Small intestine (tissue), 7 donors: ENCODE measurements around the gene FEV. TPM values are rescaled to one million over a fixed set of nuclear protein-coding genes. Genes with fewer than 3 reads are reported as not detected.

Experiments used
- DNase-seq, 2 donors: peaks; one replicate each; pipeline versions ENCODE4 v3.0.0 to v3.0.0-alpha.2; 2013
- FAIRE-seq: peaks from 2 replicates; lab custom pipeline; 2012; peaks lifted over from hg19 to GRCh38; lab: Jason Lieb, UNC
- H3K27ac ChIP-seq, 3 donors: one replicate each; pipeline ENCODE4 v1.5.1; 2013; ENCODE audit warnings: low read length in 2 of 3, mild to moderate bottlenecking in 2 of 3, control low read depth in 1 of 3, inconsistent platforms in 1 of 3, low read depth in 1 of 3, moderate library complexity in 1 of 3
- H3K27me3 ChIP-seq, 3 donors: one replicate each; pipeline ENCODE4 v1.6.1; 2013; ENCODE audit warnings: low read length in 3 of 3, inconsistent platforms in 1 of 3; ENCODE audit not compliant: control insufficient read depth in 3 of 3, insufficient read depth in 3 of 3
- H3K36me3 ChIP-seq, 3 donors: one replicate each; pipeline ENCODE4 v1.6.1; 2013; ENCODE audit warnings: low read length in 3 of 3, inconsistent platforms in 1 of 3, low read depth in 1 of 3, mild to moderate bottlenecking in 1 of 3, moderate library complexity in 1 of 3; ENCODE audit not compliant: control insufficient read depth in 3 of 3, insufficient read depth in 2 of 3
- H3K4me1 ChIP-seq, 3 donors: one replicate each; pipeline ENCODE4 v1.6.1; 2013; ENCODE audit warnings: low read length in 2 of 3, inconsistent platforms in 1 of 3, low read depth in 1 of 3, mild to moderate bottlenecking in 1 of 3, moderate library complexity in 1 of 3; ENCODE audit not compliant: control insufficient read depth in 3 of 3, insufficient read depth in 2 of 3
- H3K4me3 ChIP-seq, 3 donors: one replicate each; pipeline ENCODE4 v1.5.1; 2013; ENCODE audit warnings: low read length in 3 of 3, control low read depth in 1 of 3, inconsistent platforms in 1 of 3, low read depth in 1 of 3, mild to moderate bottlenecking in 1 of 3, moderate library complexity in 1 of 3
- H3K9me3 ChIP-seq, 2 donors: one replicate each; pipeline ENCODE4 v1.6.1; 2013; ENCODE audit warnings: low read depth in 1 of 2, low read length in 1 of 2; ENCODE audit not compliant: control insufficient read depth in 2 of 2, insufficient read depth in 1 of 2
- WGBS, 3 donors: extraction: QIAGEN DNeasy Blood & Tissue Kit; methylation state at CpG; one replicate each; pipeline ENCODE4 v1.1.7; 2013; 5-methylcytosine and 5-hydroxymethylcytosine counted together
- polyA plus RNA-seq, 4 donors: library from polyadenylated mRNA; stranded (reverse) in 3 of 4; unstranded in 1 of 4; fragments of 200-250 nt in 3 of 4; fragments of 120-200 nt in 1 of 4; gene quantifications; one replicate each; pipeline versions ENCODE4 v1.2.1 to v1.2.3, GENCODE V29; 2013
- donor health status: healthy with polysubstance abuse.
- donor health status: control.
- donor health status: control.
- donor health status: Bipolar disorder and iron deficiency.
- donor health status: healthy.

Gene FEV
- polyA plus RNA-seq, 4 donors: 2.9 to 19.5 (median 4.4) TPM

GRCh38 chr2:218993345-218994315, 8.6 kb upstream of the FEV start, which contains the start of gene CRYBA2:
Gene CRYBA2, minus strand, starts transcription at chr2:218993422. Its CDS starts 246 bp downstream, at chr2:218993176.
- Histone ChIP-seq H3K36me3 (no peaks in the 10 kb centered on the region), H3K9me3 (no peaks in the 10 kb centered on the region), H3K4me3 (peak within 1 kb of the TSS in 2 of 3 donors; percentile 8 to 21), H3K4me1 (peaks cover 0 to 16% (median 4%) of the 10 kb centered on the region in 3 donors), H3K27ac (peak within 1 kb of the TSS in 1 of 3 donors; percentile 31), H3K27me3 (peaks cover 19 to 89% (median 42%) of the 10 kb centered on the region in 3 donors)
- FAIRE-seq (no peak), DNase-seq (peak in 1 of 2 donors; percentile 52)
- WGBS, 3 donors: 2% methylated on average over 75 to 88 of the region's 88 CpGs

GRCh38 chr2:218992703-218993344, 7.8 kb upstream of the FEV start:
- FAIRE-seq: no peak
- peaks cover 19 to 90% (median 42%) of the 10 kb centered on the region in 3 donors for H3K27me3 ChIP-seq
- DNase-seq: no peak
- peak overlapping the region in 1 of 3 donors; percentile 21 for H3K4me3 ChIP-seq
- H3K9me3 ChIP-seq: no peaks in the 10 kb centered on the region
- peak overlapping the region in 1 of 3 donors; percentile 31 for H3K27ac ChIP-seq
- no peaks in the 10 kb centered on the region for H3K36me3 ChIP-seq
- peaks cover 0 to 16% (median 4%) of the 10 kb centered on the region in 3 donors for H3K4me1 ChIP-seq
- 2 to 3% (median 2%) methylated on average over 29 to 44 of the region's 44 CpGs for WGBS, 3 donors

DNA sequence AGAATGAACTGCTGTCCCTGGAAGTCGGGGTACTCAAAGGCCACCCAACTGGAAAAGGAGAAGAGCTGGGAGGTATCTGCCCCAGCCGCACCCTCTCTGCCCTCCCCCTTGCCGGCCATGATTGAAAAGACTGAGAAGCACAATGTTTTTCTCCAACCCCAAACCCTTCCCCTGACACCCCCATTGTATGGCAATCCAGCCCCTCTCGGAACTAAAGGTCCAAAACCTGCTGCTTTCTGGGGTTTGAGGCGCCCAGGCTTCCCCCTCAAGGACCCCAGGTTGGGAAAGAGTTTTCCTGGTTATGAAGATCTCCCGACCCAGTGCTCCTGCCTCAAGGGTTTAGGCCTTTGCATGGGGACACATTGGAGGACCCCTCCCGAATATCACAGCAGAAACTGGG, 7.2 kb upstream of the FEV start:
- Histone ChIP-seq H3K4me3 (no peak overlapping the region), H3K36me3 (no peaks in the 10 kb centered on the region), H3K4me1 (peaks cover 0 to 16% (median 4%) of the 10 kb centered on the region in 3 donors), H3K9me3 (no peaks in the 10 kb centered on the region), H3K27me3 (peaks cover 17 to 96% (median 47%) of the 10 kb centered on the region in 3 donors), H3K27ac (no peak overlapping the region)
- WGBS, 3 donors: 10 to 12% (median 11%) methylated on average over 7 of the region's 7 CpGs
- FAIRE-seq: no peak
- no peak for DNase-seq

GRCh38 chr2:218991674-218992168, 6.7 kb upstream of the FEV start:
- FAIRE-seq (no peak), DNase-seq (peak in 1 of 2 donors; percentile 57)
- Histone ChIP-seq H3K27me3 (peaks cover 17 to 100% (median 51%) of the 10 kb centered on the region in 3 donors), H3K27ac (no peak overlapping the region), H3K4me1 (peaks cover 0 to 16% (median 4%) of the 10 kb centered on the region in 3 donors), H3K36me3 (no peaks in the 10 kb centered on the region), H3K9me3 (no peaks in the 10 kb centered on the region), H3K4me3 (no peak overlapping the region)
- WGBS, 3 donors: 10 to 14% (median 11%) methylated on average over 13 of the region's 13 CpGs

GRCh38 chr2:218990612-218991011, 5.6 kb upstream of the FEV start:
- Histone ChIP-seq H3K27me3 (peaks cover 14 to 100% (median 59%) of the 10 kb centered on the region in 3 donors), H3K4me1 (peaks cover 0 to 7% (median 2%) of the 10 kb centered on the region in 3 donors), H3K36me3 (no peaks in the 10 kb centered on the region), H3K4me3 (no peak overlapping the region), H3K9me3 (no peaks in the 10 kb centered on the region), H3K27ac (no peak overlapping the region)
- no peak for DNase-seq
- 14 to 21% (median 15%) methylated on average over 6 of the region's 6 CpGs for WGBS, 3 donors
- FAIRE-seq: no peak

DNA sequence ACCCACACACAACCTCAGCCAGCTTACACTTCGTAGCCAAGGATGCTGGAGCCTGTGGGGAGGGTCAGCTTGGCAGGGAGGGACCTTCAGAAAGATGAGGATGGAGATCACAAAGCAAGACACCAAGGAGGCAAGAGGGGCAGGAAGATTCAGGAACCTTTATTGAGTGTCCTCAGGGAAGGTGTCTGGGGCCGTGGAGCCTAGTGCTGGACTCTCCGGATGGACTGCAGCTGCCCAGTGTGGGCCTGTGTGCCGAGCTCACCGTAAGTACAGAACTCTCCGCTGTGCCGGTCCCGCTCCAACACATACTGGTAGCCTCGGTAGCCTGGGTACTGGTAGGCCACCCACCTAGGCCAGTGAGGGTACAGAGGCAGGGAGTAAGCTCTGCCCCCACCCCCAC, 5.1 kb upstream of the FEV start:
- no peaks in the 10 kb centered on the region for H3K9me3 ChIP-seq
- H3K27me3 ChIP-seq: peaks cover 14 to 98% (median 57%) of the 10 kb centered on the region in 3 donors
- DNase-seq (no peak), FAIRE-seq (no peak)
- H3K4me3 ChIP-seq: no peak overlapping the region
- no peak overlapping the region for H3K27ac ChIP-seq
- no peaks in the 10 kb centered on the region for H3K36me3 ChIP-seq
- peaks cover 0 to 6% (median 2%) of the 10 kb centered on the region in 3 donors for H3K4me1 ChIP-seq
- 13 to 19% (median 16%) methylated on average over 9 of the region's 9 CpGs for WGBS, 3 donors

DNA sequence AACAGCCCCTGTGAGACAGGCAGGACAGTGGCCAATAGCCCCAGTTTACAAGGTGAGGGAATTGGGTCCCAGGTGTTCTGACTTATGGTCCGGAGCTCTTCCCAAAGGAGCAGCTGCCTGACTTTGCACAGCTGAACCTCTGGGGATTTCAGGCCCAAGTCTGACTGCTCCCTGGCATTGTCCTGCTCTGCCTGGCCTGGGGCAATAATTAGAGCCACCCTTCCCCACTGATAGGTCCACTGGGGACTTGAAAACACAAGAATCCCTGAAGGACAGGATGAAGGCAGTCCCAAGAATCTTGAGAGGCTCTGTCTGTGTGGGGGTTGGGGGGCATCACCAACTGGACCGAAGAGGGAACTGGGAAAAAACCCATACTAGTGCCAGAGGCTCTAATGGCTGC, 3.7 kb upstream of the FEV start:
- no peak overlapping the region for H3K4me3 ChIP-seq
- H3K4me1 ChIP-seq: peaks cover 0 to 8% (median 2%) of the 10 kb centered on the region in 3 donors
- H3K36me3 ChIP-seq: no peaks in the 10 kb centered on the region
- DNase-seq (no peak), FAIRE-seq (no peak)
- no peak overlapping the region for H3K27ac ChIP-seq
- H3K27me3 ChIP-seq: peaks cover 14 to 98% (median 60%) of the 10 kb centered on the region in 3 donors
- 36 to 45% (median 44%) methylated on average over 2 of the region's 2 CpGs for WGBS, 3 donors
- no peaks in the 10 kb centered on the region for H3K9me3 ChIP-seq

GRCh38 chr2:218988164-218988563, 3.2 kb upstream of the FEV start:
- DNase-seq (no peak), FAIRE-seq (no peak)
- Histone ChIP-seq H3K27ac (no peak overlapping the region), H3K9me3 (no peaks in the 10 kb centered on the region), H3K4me3 (no peak overlapping the region), H3K36me3 (no peaks in the 10 kb centered on the region), H3K27me3 (peaks cover 15 to 98% (median 60%) of the 10 kb centered on the region in 3 donors), H3K4me1 (peaks cover 0 to 6% (median 1%) of the 10 kb centered on the region in 3 donors)
- 33 to 63% (median 62%) methylated on average over 3 of the region's 3 CpGs for WGBS, 3 donors
